Activated T-helper 2 cell treated with anti-CD3 and anti-CD28 coated beads, Interferon-gamma antibody, Interleukin-2, Interleukin-4, amounts not matched to agents 10 μg/mL and 5 μg/mL and 100 μg/mL, durations not matched to agents 14 hours and 24 hours and 36 hours (primary cell): ENCODE measurements around the gene GRB10. TPM values are rescaled to one million over a fixed set of nuclear protein-coding genes. Genes with fewer than 3 reads are reported as not detected.

Source experiments
- DNase-seq: peaks from one replicate; pipeline ENCODE4 v3.0.0; 2021; ENCODE audit warnings: low spot score
- H3K27ac Mint-ChIP-seq: one replicate; pipeline ENCODE4 v1.8.0; 2021; ENCODE audit warnings: mixed read lengths
- H3K27me3 Mint-ChIP-seq: one replicate; pipeline ENCODE4 v1.8.0; 2021; ENCODE audit warnings: low read depth, mixed read lengths
- H3K36me3 Mint-ChIP-seq: one replicate; pipeline ENCODE4 v1.8.0; 2021; ENCODE audit warnings: low read depth, mixed read lengths
- H3K4me1 Mint-ChIP-seq: one replicate; pipeline ENCODE4 v1.8.0; 2021; ENCODE audit warnings: low read depth, mixed read lengths
- H3K4me3 Mint-ChIP-seq: one replicate; pipeline ENCODE4 v1.8.0; 2021; ENCODE audit warnings: low read depth, mild to moderate bottlenecking, moderate library complexity, mixed read lengths
- H3K9me3 Mint-ChIP-seq: one replicate; pipeline ENCODE4 v1.8.0; 2021; ENCODE audit warnings: mixed read lengths
- intact Hi-C: fragments of 100-400 bp; cut with micrococcal nuclease; formaldehyde crosslinking; loops from one replicate; pipeline ENCODE4 v1.15.1; 2023
- total RNA-seq: library from RNA; stranded (reverse); gene quantifications from 2 replicates; pipeline ENCODE4 v1.2.3, GENCODE V29; 2022

Gene GRB10
- total RNA-seq, 1 donor from 2014 or later, result 2.3 TPM

DNA sequence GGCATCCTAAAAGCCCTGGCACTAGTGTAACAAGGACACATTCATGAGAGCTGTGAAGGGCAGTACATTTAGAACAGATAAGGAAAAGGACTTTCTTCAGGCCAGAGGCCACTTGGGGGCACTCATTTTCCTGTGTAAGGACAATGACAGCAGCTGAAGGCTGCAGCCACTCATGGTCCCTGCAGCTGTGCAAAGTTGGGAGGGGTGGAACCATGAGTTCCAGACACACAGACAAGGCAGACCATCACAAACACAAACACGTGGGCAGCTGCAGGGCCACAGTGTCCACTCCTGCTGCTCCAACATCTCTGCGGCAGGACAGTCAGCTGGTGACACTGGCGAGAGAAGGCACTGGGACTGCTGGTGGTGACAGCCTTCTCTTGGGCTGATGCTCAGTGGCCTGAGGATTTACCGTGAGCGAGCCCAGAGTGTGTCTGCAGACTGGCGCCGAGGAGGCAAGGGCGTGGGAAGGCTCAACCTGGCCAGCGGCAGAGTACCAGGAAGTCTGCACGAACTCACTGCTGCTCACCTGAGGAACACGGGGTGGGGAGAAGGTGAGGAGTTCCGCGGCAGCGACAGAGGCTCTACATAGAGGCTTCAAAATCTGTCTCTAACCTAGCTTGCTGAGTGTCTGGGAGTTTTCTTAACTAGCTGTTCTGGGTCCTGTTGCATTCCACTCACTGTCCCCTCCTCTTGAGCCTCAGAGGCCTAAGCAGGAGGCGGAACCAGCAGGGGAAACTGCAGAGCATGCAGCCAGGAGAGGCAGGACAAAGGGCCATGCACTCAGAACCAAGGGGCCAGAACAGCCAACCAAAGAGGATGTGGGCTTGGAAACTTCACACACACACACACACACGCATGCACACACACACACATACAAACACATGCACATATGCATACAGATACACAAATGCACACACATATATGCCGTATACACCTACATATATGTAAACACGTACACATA lies 141.0 kb downstream of the GRB10 start:
- Mint-ChIP-seq H3K4me1 (peaks cover 4% of the 10 kb centered on the region), H3K27ac (no peak overlapping the region), H3K9me3 (peaks cover 5% of the 10 kb centered on the region), H3K27me3 (peaks cover 13% of the 10 kb centered on the region), H3K4me3 (no peak overlapping the region), H3K36me3 (no peaks in the 10 kb centered on the region)
- intact Hi-C loops, result no loop called here
- no peak for DNase-seq

DNA sequence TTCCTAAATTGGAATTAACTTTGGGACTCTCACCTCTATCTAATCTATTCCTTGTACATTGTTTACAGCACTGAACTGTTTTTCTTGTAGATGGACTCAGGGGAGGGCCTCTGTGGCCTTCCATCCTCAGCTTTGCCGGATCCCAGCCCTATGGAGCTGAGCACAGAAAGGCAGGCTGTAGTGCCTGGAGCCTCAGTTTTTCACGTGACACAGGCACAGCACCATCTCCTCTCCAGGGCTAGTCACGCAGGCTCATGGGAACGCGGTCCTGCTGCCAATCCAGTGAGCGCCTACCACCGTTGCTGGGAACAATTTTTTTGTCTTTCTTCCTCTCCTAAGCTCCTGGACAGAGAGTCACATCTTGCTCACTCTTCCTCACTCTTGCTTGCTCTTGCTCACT lies 141.9 kb downstream of the GRB10 start:
- H3K27ac Mint-ChIP-seq, result no peak overlapping the region
- intact Hi-C loops, result no loop called here
- H3K27me3 Mint-ChIP-seq, result peaks cover 14% of the 10 kb centered on the region
- no peak overlapping the region for H3K4me3 Mint-ChIP-seq
- peaks cover 5% of the 10 kb centered on the region for H3K9me3 Mint-ChIP-seq
- no peak for DNase-seq
- H3K36me3 Mint-ChIP-seq, result no peaks in the 10 kb centered on the region
- peaks cover 4% of the 10 kb centered on the region for H3K4me1 Mint-ChIP-seq

DNA sequence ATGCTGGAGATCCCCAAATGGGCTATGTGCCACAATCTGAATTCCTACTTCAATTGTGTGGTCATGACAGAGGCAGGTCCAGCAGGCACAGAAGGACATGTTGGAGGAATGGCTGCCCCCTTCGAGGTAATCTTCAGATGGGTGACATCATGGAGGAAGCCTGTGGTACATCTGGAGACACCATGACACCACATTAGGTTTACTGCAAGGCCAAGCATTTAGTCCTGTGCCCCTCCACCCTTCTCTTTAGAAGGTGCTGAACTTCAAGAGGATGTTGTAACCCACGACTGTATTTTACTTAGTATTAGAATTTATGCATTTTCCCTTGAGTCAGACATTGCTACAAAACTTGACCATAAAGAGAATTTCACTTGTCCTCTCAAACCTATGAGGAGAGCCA lies 142.4 kb downstream of the GRB10 start:
- intact Hi-C loops, result no loop called here
- Mint-ChIP-seq H3K4me3 (no peak overlapping the region), H3K36me3 (peaks cover 4% of the 10 kb centered on the region), H3K9me3 (peaks cover 5% of the 10 kb centered on the region), H3K27ac (no peak overlapping the region), H3K4me1 (peaks cover 4% of the 10 kb centered on the region), H3K27me3 (peaks cover 18% of the 10 kb centered on the region)
- no peak for DNase-seq

DNA sequence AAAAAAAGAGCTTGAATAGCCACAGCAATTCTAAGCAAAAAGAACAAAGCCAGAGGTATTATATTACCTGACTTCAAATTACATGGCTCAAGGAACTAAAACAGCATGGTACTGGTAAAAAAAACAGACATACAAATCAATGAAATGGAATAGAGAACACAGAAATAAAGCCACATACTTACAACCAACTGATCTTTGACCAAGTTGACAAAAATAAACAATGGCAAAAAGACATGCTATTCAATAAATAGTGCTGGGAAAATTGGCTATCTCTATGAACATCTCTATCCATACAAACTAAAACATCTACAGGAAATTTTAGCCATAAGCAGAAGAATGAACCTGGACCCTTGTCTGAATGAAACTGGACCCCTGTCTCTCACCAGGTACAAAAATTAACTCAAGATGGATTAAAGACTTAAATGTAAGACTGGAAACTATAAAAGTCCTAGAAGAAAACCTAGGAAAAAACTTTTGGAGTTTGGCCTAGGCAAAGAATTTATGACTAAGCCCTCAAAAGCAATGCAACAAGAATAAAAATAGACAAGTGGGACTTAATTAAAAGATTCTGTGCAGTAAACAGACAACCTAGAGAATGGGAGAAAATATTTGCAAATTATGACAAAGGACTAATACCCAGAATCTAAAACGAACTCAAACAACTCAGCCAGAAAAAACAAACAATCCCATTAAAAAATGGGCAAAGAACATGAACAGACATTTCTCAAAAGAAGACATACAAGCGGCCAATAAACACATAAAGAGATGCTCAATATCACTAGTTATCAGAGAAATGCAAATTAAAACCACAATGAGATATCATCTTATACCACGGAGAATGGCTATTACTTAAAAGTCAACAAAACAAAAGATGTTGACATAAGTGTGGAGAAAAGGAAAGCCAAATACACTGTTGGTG lies 144.7 kb downstream of the GRB10 start:
- Mint-ChIP-seq H3K36me3 (peaks cover 16% of the 10 kb centered on the region), H3K4me1 (peaks cover 10% of the 10 kb centered on the region), H3K4me3 (no peak overlapping the region), H3K27me3 (peaks cover 22% of the 10 kb centered on the region), H3K9me3 (peaks cover 16% of the 10 kb centered on the region), H3K27ac (no peak overlapping the region)
- DNase-seq, result no peak
- intact Hi-C loops, result no loop called here

DNA sequence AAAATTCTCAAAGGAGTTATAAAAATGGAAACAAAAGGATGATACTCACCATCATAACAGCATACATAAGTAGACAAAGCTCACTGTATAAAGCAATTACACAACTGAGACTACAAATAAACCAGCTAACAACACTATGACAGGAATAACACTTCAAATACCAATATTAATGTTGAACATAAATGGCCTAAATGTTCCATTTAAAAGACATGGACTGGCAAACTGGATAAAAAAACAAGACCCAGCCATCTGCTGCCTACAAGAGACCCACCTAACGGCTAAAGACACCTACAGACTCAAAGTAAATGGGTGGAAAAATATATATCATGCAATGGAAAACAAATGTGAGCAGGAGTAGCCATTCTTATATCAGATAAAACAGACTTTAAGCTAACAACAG lies 148.3 kb downstream of the GRB10 start:
- peaks cover 16% of the 10 kb centered on the region for H3K9me3 Mint-ChIP-seq
- peaks cover 22% of the 10 kb centered on the region for H3K27me3 Mint-ChIP-seq
- no peak overlapping the region for H3K27ac Mint-ChIP-seq
- no peak overlapping the region for H3K4me3 Mint-ChIP-seq
- DNase-seq, result no peak
- peaks cover 16% of the 10 kb centered on the region for H3K36me3 Mint-ChIP-seq
- intact Hi-C loops, result loop anchor here (5.0 kb wide), 1 partner anchor 542 kb away; the partner anchor contains the start of gene ZPBP
- H3K4me1 Mint-ChIP-seq, result peaks cover 11% of the 10 kb centered on the region

DNA sequence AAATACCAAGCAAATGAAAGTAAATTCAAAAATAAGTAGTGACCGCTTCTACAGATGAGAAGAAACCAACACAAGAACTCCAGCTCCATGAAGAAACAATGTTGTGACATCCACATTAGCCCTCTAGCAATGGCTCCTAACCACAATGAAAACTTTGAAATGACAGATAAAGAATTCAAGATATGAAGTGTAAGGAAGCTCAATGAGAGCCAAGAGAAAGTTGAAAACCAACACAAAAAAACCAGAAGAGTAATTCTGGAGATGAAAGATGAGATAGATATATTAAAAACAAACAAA lies 149.3 kb downstream of the GRB10 start:
- Mint-ChIP-seq H3K27ac (no peak overlapping the region), H3K9me3 (peaks cover 16% of the 10 kb centered on the region), H3K27me3 (peaks cover 22% of the 10 kb centered on the region), H3K4me3 (no peak overlapping the region), H3K4me1 (peaks cover 10% of the 10 kb centered on the region), H3K36me3 (peaks cover 16% of the 10 kb centered on the region)
- no peak for DNase-seq
- intact Hi-C loops, result loop anchor here (1.0 to 5.0 kb wide), 3 partner anchors 23 to 541 kb away; partner anchors contain the start of gene ZPBP

DNA sequence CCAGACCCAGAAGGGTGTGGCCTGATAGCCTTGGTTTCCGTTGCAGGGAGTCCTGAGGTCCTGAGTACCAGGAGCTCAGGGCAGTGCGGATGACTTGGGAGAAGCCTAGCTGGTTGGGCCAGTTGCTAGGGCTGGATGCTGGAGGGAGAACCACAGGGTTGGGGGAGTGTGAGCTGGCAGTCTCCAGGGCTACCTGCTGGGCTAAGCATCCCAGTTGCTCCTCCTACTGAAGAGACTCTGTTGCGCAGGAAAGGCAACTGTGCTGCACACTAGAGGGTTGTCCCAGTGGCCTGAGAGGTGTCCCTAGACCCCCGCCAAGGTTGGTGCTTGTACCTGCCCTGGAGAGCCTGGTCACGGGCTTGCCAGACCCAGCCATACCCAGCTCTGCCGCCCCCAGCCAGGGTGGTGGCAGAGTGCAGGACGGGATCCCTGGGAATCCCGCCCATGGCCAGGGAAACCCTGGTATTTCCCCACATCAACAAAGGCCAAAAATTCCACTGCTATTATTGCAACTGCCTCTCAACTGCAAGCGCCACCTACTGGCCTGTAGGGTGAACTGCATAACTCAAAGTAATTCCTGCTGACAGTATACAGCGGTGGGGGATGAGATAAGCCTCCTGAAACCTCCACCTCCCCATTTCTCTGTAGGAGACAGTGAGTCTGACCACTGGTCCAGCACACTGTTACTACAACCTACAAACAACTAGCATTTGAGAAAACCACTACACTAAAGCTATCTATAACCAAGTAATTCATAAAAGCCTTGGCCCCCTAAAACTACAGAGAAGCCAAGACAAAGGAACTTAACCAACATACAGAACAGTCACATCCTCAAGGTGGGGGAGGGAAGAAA lies 149.9 kb downstream of the GRB10 start:
- DNase-seq, result peak; percentile 37
- intact Hi-C loops, result loop anchor here (1.0 to 5.0 kb wide), 3 partner anchors 22 to 540 kb away; partner anchors contain the start of gene ZPBP
- Mint-ChIP-seq H3K27me3 (peaks cover 17% of the 10 kb centered on the region), H3K4me1 (peaks cover 7% of the 10 kb centered on the region), H3K27ac (no peak overlapping the region), H3K36me3 (peaks cover 16% of the 10 kb centered on the region), H3K9me3 (peaks cover 16% of the 10 kb centered on the region), H3K4me3 (no peak overlapping the region)

DNA sequence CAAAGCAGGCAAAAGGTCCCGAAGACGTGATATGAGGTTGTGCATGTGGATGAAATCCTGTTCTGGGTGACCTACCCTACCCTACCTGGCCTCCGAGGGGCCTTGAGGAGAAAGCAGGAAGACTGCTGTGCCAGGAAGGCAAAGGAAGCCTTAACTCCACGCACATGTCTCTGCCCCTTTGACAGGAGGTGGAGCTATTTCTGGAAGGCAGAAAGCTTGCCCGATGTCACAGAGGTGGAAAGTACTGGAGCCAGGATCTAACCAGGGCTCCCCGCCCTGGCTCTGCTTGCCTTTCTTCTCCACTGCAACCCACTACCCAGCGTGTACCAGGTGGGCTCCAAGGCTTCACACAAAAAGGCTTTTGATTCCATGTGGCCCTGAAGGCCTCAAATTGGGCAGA lies 151.1 kb downstream of the GRB10 start:
- peaks cover 7% of the 10 kb centered on the region for H3K4me1 Mint-ChIP-seq
- H3K27ac Mint-ChIP-seq, result no peak overlapping the region
- peak; percentile 4 for DNase-seq
- H3K27me3 Mint-ChIP-seq, result peaks cover 10% of the 10 kb centered on the region
- peaks cover 11% of the 10 kb centered on the region for H3K9me3 Mint-ChIP-seq
- peaks cover 16% of the 10 kb centered on the region for H3K36me3 Mint-ChIP-seq
- H3K4me3 Mint-ChIP-seq, result no peak overlapping the region
- intact Hi-C loops, result loop anchor here (2.0 to 5.0 kb wide), 2 partner anchors 21 to 539 kb away; partner anchors contain the start of gene ZPBP

DNA sequence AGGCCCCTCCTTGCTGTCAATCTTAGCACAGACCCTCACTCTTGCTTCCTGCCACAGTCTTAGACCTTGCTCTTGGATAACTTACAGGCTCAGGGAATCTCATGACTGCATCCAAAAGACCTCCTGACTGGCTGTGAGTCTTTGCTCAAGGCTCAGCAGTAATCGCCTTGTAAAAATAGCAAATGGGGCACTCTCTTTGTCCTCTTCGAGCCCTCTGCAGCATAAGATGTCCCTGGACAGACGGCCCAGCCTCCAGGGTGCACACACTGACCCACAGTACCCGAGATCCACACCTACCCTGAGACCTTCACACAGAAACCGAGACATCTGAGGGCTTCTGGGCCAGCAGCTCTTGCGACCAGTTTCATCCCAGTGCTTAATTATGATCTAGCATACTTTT lies 151.6 kb downstream of the GRB10 start:
- intact Hi-C loops, result loop anchor here (5.0 kb wide), 1 partner anchor 539 kb away; the partner anchor contains the start of gene ZPBP
- peaks cover 10% of the 10 kb centered on the region for H3K27me3 Mint-ChIP-seq
- peaks cover 7% of the 10 kb centered on the region for H3K4me1 Mint-ChIP-seq
- peaks cover 11% of the 10 kb centered on the region for H3K9me3 Mint-ChIP-seq
- H3K4me3 Mint-ChIP-seq, result no peak overlapping the region
- no peak for DNase-seq
- no peak overlapping the region for H3K27ac Mint-ChIP-seq
- peaks cover 16% of the 10 kb centered on the region for H3K36me3 Mint-ChIP-seq

DNA sequence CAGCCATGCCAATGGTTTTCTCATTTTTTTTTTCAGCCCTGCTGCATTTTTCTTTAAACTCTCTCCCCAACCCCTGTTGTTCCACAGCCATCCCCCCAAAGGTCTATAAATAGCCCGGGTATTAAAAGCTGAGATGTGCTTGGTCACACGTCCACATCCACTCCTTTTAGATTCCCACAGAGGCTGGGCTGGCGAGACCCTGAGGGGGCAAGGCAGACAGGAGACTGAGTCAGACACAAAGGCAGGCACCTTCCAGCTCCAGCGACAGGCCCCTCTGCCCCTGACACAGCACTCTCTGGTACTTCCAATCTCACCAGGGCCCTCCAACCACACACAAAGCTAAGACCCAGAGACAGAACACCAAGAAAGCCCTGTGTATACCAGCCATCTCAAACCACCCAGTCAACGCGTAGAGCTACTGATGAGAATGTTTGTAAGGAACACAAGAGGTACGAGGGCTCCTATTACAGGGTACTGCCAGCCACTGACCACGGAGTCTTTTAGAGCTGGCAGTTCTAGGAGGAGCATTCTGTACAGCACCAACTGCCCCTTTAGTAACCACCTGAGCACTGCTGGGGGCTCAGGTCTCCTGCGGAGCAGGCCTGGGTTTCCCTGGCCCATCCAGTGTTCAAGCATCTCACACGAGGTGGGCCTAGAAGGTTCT lies 153.3 kb downstream of the GRB10 start:
- H3K9me3 Mint-ChIP-seq, result peaks cover 11% of the 10 kb centered on the region
- H3K27me3 Mint-ChIP-seq, result peaks cover 7% of the 10 kb centered on the region
- no peak overlapping the region for H3K27ac Mint-ChIP-seq
- DNase-seq, result peak; percentile 5
- peaks cover 10% of the 10 kb centered on the region for H3K36me3 Mint-ChIP-seq
- peaks cover 7% of the 10 kb centered on the region for H3K4me1 Mint-ChIP-seq
- no peak overlapping the region for H3K4me3 Mint-ChIP-seq
- intact Hi-C loops, result no loop called here

DNA sequence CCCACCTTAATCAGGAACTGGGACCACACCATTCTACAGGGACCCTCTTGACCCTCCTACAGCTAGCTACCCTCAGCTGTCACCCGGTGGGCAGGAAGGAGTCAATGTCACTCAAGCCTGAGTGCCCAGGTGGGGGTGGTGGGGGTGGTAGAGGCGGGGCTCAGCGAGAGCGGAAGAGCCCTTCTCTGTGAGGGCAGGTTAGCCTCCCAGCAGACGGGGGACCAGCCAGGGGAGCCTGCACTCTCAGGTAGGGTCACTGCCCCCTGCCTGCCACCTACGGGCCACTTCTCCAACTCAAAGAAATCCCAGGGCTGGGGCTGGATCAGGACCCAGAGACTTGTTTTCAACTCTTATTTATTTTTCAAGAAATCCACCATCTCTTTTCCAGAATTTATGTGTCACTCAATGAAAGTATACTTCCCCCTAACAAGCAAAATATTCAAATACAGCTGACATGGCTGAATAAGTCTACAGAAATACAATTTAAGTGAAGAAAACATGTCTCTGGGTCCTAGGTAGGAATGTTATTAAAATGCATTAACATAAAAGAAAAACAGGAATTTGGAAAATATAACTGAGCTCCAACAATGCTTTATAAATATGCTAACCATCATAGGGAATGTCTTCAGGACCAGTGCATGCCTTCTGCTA lies 154.1 kb downstream of the GRB10 start:
- H3K9me3 Mint-ChIP-seq, result peaks cover 6% of the 10 kb centered on the region
- no peak overlapping the region for H3K4me3 Mint-ChIP-seq
- intact Hi-C loops, result no loop called here
- no peak overlapping the region for H3K27ac Mint-ChIP-seq
- H3K27me3 Mint-ChIP-seq, result peaks cover 7% of the 10 kb centered on the region
- H3K4me1 Mint-ChIP-seq, result peaks cover 7% of the 10 kb centered on the region
- peaks cover 6% of the 10 kb centered on the region for H3K36me3 Mint-ChIP-seq
- no peak for DNase-seq
